BJ (cell line): ENCODE measurements around the gene GNRH2. TPM values are rescaled to one million over a fixed set of nuclear protein-coding genes. Genes with fewer than 3 reads are reported as not detected.

Experiments
- CTCF ChIA-PET: fragments of 350-600 bp; formaldehyde crosslinking; extraction: SDS; loops from one replicate; lab custom pipeline; 2021; ENCODE audit warnings: antibody characterized with exemption, inconsistent platforms; lab: Yijun Ruan, JAX
- POLR2A ChIA-PET: fragments of 300-600 bp; sonication (Branson Sonifier 250); formaldehyde crosslinking; extraction: SDS; loops from one replicate; lab custom pipeline; 2021; ENCODE audit warnings: antibody characterized with exemption; lab: Charles Lee
- DNase-seq: peaks from one replicate; pipeline ENCODE4 v3.0.0-alpha.2; 2011; ENCODE audit warnings: low read depth
- H3K27me3 ChIP-seq: 2 replicates; pipeline ENCODE4 v1.6.0; 2011; ENCODE audit warnings: low read length; ENCODE audit not compliant: control insufficient read depth, insufficient read depth
- H3K36me3 ChIP-seq: 2 replicates; pipeline ENCODE4 v1.5.1; 2011; ENCODE audit warnings: low read length; ENCODE audit not compliant: control insufficient read depth, insufficient read depth
- H3K4me3 ChIP-seq: 2 replicates; pipeline ENCODE4 v1.5.1; 2011; ENCODE audit warnings: low read depth, mild to moderate bottlenecking, control low read depth, low read length
- polyA minus RNA-seq: library from RNA; depleted of rRNA, polyadenylated mRNA; stranded (reverse); fragments of >200 nt; gene quantifications from 2 replicates; pipeline ENCODE4 v1.2.3, GENCODE V29; 2011; rRNA and poly(A)+ RNA removed
- polyA plus RNA-seq: library from polyadenylated mRNA; depleted of rRNA; stranded (reverse); fragments of >200 nt; gene quantifications from 2 replicates; pipeline ENCODE4 v1.2.3, GENCODE V29; 2011; rRNA removed
- TF ChIP-seq, protein P1 (sequence below): IDR thresholded peaks from 2 replicates; pipeline ENCODE4 v1.5.1; 2011; ENCODE audit warnings: low read depth, mild to moderate bottlenecking, control low read depth, inconsistent platforms, low read length, moderate library complexity; ENCODE audit not compliant: insufficient read depth

The GNRH2 gene, protein sequence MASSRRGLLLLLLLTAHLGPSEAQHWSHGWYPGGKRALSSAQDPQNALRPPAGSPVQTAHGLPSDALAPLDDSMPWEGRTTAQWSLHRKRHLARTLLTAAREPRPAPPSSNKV
- not detected in 2 replicates for polyA plus RNA-seq
- 0.76 TPM in 1 of 2 replicates, not detected in the other for polyA minus RNA-seq

DNA sequence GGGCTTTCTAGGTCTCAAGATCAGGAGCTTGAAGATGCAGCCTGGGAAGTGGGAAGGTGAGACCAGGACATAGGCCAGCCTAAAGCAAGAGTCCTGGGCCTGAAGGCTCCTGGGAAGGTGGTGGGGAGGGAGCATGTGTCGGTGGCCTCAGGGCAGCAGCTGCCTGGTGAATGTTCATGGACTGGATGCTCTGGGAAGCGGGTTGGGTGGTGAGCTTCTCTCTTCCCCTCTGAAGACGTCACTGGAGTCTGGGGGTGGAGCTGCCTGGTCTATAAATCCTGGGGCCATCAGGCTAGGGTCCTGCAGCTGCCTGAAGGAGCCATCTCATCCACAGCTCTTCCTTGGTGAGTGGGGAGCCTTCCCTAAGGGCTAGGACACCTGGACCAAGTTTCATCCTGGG is at the start of gene GNRH2:
GNRH2 (plus strand) TSS at position 301 of the 400 bp plus-strand sequence. CDS start 793 bp downstream, outside the sequence.
- POLR2A ChIA-PET: no interaction called here
- Histone ChIP-seq H3K36me3 (peaks cover 13% of the 10 kb centered on the region), H3K4me3 (no peak within 1 kb of the TSS), H3K27me3 (no peaks in the 10 kb centered on the region)
- TF ChIP-seq, protein P1, sequence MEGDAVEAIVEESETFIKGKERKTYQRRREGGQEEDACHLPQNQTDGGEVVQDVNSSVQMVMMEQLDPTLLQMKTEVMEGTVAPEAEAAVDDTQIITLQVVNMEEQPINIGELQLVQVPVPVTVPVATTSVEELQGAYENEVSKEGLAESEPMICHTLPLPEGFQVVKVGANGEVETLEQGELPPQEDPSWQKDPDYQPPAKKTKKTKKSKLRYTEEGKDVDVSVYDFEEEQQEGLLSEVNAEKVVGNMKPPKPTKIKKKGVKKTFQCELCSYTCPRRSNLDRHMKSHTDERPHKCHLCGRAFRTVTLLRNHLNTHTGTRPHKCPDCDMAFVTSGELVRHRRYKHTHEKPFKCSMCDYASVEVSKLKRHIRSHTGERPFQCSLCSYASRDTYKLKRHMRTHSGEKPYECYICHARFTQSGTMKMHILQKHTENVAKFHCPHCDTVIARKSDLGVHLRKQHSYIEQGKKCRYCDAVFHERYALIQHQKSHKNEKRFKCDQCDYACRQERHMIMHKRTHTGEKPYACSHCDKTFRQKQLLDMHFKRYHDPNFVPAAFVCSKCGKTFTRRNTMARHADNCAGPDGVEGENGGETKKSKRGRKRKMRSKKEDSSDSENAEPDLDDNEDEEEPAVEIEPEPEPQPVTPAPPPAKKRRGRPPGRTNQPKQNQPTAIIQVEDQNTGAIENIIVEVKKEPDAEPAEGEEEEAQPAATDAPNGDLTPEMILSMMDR: no peak
- DNase-seq: no peak
- CTCF ChIA-PET: interaction anchor here (0.8 kb wide), 1 partner anchor 9 kb away, joined by 3 read pairs; no protein-coding TSS in a partner anchor

DNA sequence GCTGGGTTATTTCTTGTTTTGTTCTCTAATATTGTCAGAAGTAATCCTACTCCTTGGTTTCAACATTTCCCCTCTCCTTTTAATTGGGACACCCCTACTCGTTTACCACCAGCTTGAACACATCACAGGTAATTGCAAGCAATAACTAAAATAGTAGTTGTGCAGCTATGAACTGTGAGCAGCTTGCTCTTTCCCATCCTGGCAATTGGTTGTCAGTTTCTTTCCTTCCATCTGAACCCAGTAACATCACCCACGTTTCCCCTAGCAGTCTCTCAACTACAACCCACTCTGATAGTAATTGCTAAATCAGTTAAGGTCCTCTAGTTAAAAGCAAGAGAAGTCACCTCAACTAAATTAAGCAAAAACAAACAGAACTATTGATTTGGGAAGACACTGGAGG is 47.6 kb upstream of the GNRH2 start:
- CTCF ChIA-PET: interaction anchor here (0.6 to 1.6 kb wide), 3 partner anchors 240 to 307 kb away, joined by 4 to 5 read pairs (median 4); no protein-coding TSS in a partner anchor
- POLR2A ChIA-PET: no interaction called here
- TF ChIP-seq, protein P1: no peak
- no peak overlapping the region for H3K4me3 ChIP-seq
- peaks cover 7% of the 10 kb centered on the region for H3K36me3 ChIP-seq
- H3K27me3 ChIP-seq: no peaks in the 10 kb centered on the region
- no peak for DNase-seq

DNA sequence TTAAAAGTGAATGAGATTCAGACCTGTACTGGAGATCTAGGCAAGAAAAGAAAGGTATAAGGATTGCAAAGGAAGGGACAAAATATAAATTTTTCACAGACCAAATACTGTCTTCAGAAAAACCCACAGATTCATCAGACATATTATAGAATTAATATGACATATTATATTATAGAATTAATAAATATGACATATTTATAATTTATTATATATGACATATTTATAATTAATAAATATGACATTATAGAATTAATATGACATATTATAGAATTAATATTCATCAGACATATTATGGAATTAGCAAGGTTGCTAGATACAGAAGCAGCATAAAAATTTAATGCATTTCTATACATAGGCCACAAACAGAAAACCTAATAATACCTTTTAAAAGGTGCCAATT is 44.7 kb upstream of the GNRH2 start:
- POLR2A ChIA-PET: no interaction called here
- TF ChIP-seq, protein P1: no peak
- H3K27me3 ChIP-seq: no peaks in the 10 kb centered on the region
- no peak for DNase-seq
- CTCF ChIA-PET: interaction anchor here (1.1 to 1.5 kb wide), 2 partner anchors 240 to 243 kb away, joined by 3 to 4 read pairs; no protein-coding TSS in a partner anchor
- H3K36me3 ChIP-seq: peaks cover 4% of the 10 kb centered on the region; the same call in 1 of the 2 replicates
- no peak overlapping the region for H3K4me3 ChIP-seq

DNA sequence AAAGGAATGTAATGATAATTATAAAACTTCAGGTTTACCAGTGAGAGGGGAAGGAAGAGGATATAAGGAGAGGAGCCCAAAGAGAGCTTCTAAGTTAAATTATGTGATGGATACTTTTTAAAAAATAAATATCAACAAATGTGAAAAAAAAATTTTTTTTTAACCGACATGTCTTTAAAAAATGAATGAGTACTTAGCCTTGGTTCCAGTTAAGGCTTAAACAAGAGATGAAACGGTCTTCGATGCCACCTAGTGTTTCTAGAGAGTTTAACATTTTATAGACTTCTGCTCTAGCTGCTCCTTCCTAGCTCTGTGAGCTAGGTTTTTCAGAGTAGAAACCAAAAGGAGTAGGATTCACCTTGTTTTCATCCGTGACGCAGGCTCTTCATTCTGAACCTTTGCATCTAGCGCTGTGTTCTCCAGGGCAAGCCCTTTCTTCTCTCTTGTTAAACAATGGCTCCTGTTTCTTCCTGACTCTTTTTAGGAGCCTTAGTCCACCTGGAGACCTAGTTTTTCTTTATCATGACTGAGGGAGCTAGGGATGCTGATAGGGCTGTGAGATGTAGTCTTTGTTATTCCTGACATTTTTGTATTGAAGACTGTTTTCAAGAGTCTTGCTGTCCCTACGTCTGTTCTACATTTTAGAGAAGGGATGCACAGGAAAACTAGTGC is 42.4 kb upstream of the GNRH2 start:
- Histone ChIP-seq H3K36me3 (no peaks in the 10 kb centered on the region), H3K27me3 (no peaks in the 10 kb centered on the region), H3K4me3 (no peak overlapping the region)
- TF ChIP-seq, protein P1: peak; percentile 53
- CTCF ChIA-PET: interaction anchor here (0.6 to 2.2 kb wide), 31 partner anchors 10 to 480 kb away, joined by 3 to 20 read pairs (median 4); partner anchors contain the start of gene EBF4
- DNase-seq: no peak
- POLR2A ChIA-PET: no interaction called here

DNA sequence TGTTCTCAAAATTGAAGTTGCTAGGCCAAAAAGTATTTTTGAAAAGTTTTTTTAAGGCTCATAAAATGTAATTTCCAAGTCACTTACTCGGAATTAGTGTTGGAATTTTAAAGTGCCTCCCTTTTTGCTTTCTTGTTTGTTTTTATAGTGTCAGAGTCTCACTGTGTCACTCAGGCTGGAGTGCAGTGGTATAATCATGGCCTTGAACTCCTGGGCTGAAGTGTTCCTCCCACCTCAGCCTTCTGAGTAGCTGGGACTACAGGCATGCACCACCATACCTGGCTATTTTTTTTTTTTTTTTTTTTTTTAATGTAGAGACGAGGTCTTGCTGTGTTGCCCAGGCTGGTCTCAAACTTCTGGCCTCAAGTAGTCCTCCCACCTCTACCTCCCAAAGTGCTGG is 40.0 kb upstream of the GNRH2 start:
- TF ChIP-seq, protein P1: no peak
- ChIA-PET POLR2A (no interaction called here), CTCF (no interaction called here)
- H3K27me3 ChIP-seq: no peaks in the 10 kb centered on the region
- H3K36me3 ChIP-seq: peaks cover 3% of the 10 kb centered on the region
- no peak overlapping the region for H3K4me3 ChIP-seq
- DNase-seq: no peak
